HepG2 (cell line): ENCODE results near the gene TNKS1BP1. TPM values are rescaled to one million over a fixed set of nuclear protein-coding genes. Genes with fewer than 3 reads are reported as not detected.

Source experiments
- CENPX ChIP-seq: sonication (generic); formaldehyde crosslinking; IDR thresholded peaks from 2 replicates; pipeline ENCODE4 v1.9.0; 2021; ENCODE audit warnings: mild to moderate bottlenecking, missing genetic modification reagents, moderate library complexity
- HDAC1 ChIP-seq: sonication (generic); formaldehyde crosslinking; IDR thresholded peaks from 2 replicates; pipeline ENCODE4 v1.5.1; 2020; ENCODE audit warnings: mild to moderate bottlenecking, missing genetic modification reagents
- HDAC2 ChIP-seq: sonication (generic); formaldehyde crosslinking; IDR thresholded peaks from 2 replicates; pipeline ENCODE4 v1.4.0; 2020; ENCODE audit warnings: missing genetic modification reagents
- HNRNPH1 ChIP-seq: fragments of 200-400 bp; formaldehyde crosslinking; optimal IDR thresholded peaks from 2 replicates; pipeline ENCODE3; 2017; ENCODE audit warnings: mild to moderate bottlenecking, low read depth, low read length
- KAT2B ChIP-seq: fragments of 150-350 bp; IDR thresholded peaks from 2 replicates; pipeline ENCODE4 v1.6.1; 2014; ENCODE audit warnings: low read depth, low read length, borderline replicate concordance
- PHB2 ChIP-seq: fragments of 450-650 bp; IDR thresholded peaks from 2 replicates; pipeline ENCODE4 v1.6.1; 2018; ENCODE audit not compliant: partially characterized antibody
- RERE ChIP-seq: IDR thresholded peaks from 2 replicates; pipeline ENCODE4 v1.6.1; 2016; ENCODE audit warnings: low read depth, missing genetic modification reagents, missing compliant biosample characterization
- RFX3 ChIP-seq: IDR thresholded peaks from 2 replicates; pipeline ENCODE4 v1.6.1; 2016; ENCODE audit warnings: missing biosample characterization, missing genetic modification reagents
- SSRP1 ChIP-seq: IDR thresholded peaks from 2 replicates; pipeline ENCODE4 v1.6.1; 2016; ENCODE audit warnings: control low read depth
- XRCC5 ChIP-seq: fragments of 200-400 bp; formaldehyde crosslinking; optimal IDR thresholded peaks from 2 replicates; pipeline ENCODE3; 2017; ENCODE audit warnings: mild to moderate bottlenecking, low read length
- ZFP36L2 ChIP-seq: sonication (generic); formaldehyde crosslinking; IDR thresholded peaks from 2 replicates; pipeline ENCODE4 v1.4.0; 2020; ENCODE audit warnings: missing genetic modification reagents
- ZFY ChIP-seq: sonication (generic); formaldehyde crosslinking; IDR thresholded peaks from 2 replicates; pipeline ENCODE4 v1.4.0; 2020; ENCODE audit warnings: missing genetic modification reagents
- ZNF17 ChIP-seq: sonication (generic); formaldehyde crosslinking; IDR thresholded peaks from 2 replicates; pipeline ENCODE4 v1.5.0; 2020; ENCODE audit warnings: mild to moderate bottlenecking, missing genetic modification reagents
- ZNF362 ChIP-seq: sonication (generic); formaldehyde crosslinking; IDR thresholded peaks from 2 replicates; pipeline ENCODE4 v1.4.0; 2020; ENCODE audit warnings: missing genetic modification reagents, mild to moderate bottlenecking, borderline replicate concordance
- ZNF512 ChIP-seq: sonication (generic); formaldehyde crosslinking; IDR thresholded peaks from 2 replicates; pipeline ENCODE4 v1.4.0; 2020; ENCODE audit warnings: mild to moderate bottlenecking, missing genetic modification reagents
- ZNF646 ChIP-seq: sonication (generic); formaldehyde crosslinking; IDR thresholded peaks from 2 replicates; pipeline ENCODE4 v1.9.0; 2021; ENCODE audit warnings: mild to moderate bottlenecking, missing genetic modification reagents
- ZSCAN25 ChIP-seq: sonication (generic); formaldehyde crosslinking; IDR thresholded peaks from 2 replicates; pipeline ENCODE4 v1.8.0; 2022; ENCODE audit warnings: mild to moderate bottlenecking, missing genetic modification reagents
- polyA plus RNA-seq, 8 experiments: library from polyadenylated mRNA; depleted of rRNA in 3 of 8; stranded (reverse) in 7 of 8; unstranded in 1 of 8; fragments of >200 nt; fragmentation: Illumina TruSeq in 4 of 8; extraction: Trizol in 4 of 8; gene quantifications; 2 replicates each; pipeline versions ENCODE4 v1.2.1 to v1.2.3, GENCODE V29; 2011 to 2016; ENCODE audit warnings: low read depth in 4 of 8, missing spikeins in 1 of 8, mixed read lengths in 1 of 8; ENCODE audit not compliant: insufficient read depth in 1 of 8
- total RNA-seq, 5 experiments: library from RNA; depleted of rRNA; stranded (reverse); fragments of >200 nt; fragmentation: Illumina TruSeq; extraction: Trizol; gene quantifications; 2 replicates each; pipeline ENCODE4 v1.2.3, GENCODE V29; 2016; ENCODE audit warnings: low read depth in 1 of 5

Gene TNKS1BP1
- total and polyA plus RNA-seq, 2 of the 13 experiments (the other 11 are each of a cell fraction or from before 2014, with no cell fraction given) = 13.7 to 15.0 TPM

GRCh38 chr11:57310630-57311086 is 14.1 kb downstream of the TNKS1BP1 start (continued):
- no peak for TF ChIP-seq CENPX (CRISPR knock-in tag)
- TF ChIP-seq XRCC5 = no peak
- TF ChIP-seq SSRP1 = no peak
- TF ChIP-seq RERE = no peak
- TF ChIP-seq HDAC2 (CRISPR knock-in tag) = peak; percentile 69
- TF ChIP-seq HNRNPH1 = no peak
- no peak for TF ChIP-seq ZNF362 (CRISPR knock-in tag)
- TF ChIP-seq ZNF512 = no peak
- no peak for TF ChIP-seq ZFY
- TF ChIP-seq PHB2 = no peak
- no peak for TF ChIP-seq RFX3
- peak; percentile 51; the same call in 1 of the 2 replicates for TF ChIP-seq HDAC1
- TF ChIP-seq KAT2B = no peak
- no peak for TF ChIP-seq ZNF17 (CRISPR knock-in tag)
- TF ChIP-seq ZFP36L2 (CRISPR knock-in tag) = no peak
- no peak for TF ChIP-seq ZNF646 (CRISPR knock-in tag)
- TF ChIP-seq ZSCAN25 = no peak
